GM23338 (cell line): ENCODE measurements around the gene ADGRL1. TPM values are rescaled to one million over a fixed set of nuclear protein-coding genes. Genes with fewer than 3 reads are reported as not detected.

Source experiments
- ATAC-seq: fragments of 200-7000 bp; cut with Tn5 transposase; 3 replicates; pipeline ENCODE4 v1.9.1; 2020
- DNase-seq: peaks from one replicate; pipeline ENCODE4 v3.0.0-alpha.2; 2015; ENCODE audit warnings: low spot score
- H2AFZ ChIP-seq: fragments of 200-600 bp; sonication (generic); 2 replicates; pipeline ENCODE4 v1.8.0; 2016; ENCODE audit warnings: antibody characterized with exemption, mild to moderate bottlenecking, moderate library complexity
- H3F3A ChIP-seq: fragments of 200-600 bp; sonication (generic); replicated peaks from 2 replicates; pipeline ENCODE4 v1.8.0; 2017; ENCODE audit warnings: antibody characterized with exemption, mixed run types, low read depth
- H3K27ac ChIP-seq: fragments of 200-600 bp; sonication (generic); 2 replicates; pipeline ENCODE4 v1.6.1; 2016; ENCODE audit warnings: low read depth
- H3K27me3 ChIP-seq: fragments of 200-600 bp; sonication (generic); 2 replicates; pipeline ENCODE4 v1.8.0; 2016; ENCODE audit warnings: mild to moderate bottlenecking, mixed run types, moderate library complexity; ENCODE audit not compliant: insufficient read depth
- H3K36me3 ChIP-seq: fragments of 200-600 bp; sonication (generic); 2 replicates; pipeline ENCODE4 v1.8.0; 2016; ENCODE audit warnings: mild to moderate bottlenecking; ENCODE audit not compliant: insufficient read depth
- H3K4me1 ChIP-seq: fragments of 200-600 bp; sonication (generic); 2 replicates; pipeline ENCODE4 v1.8.0; 2016; ENCODE audit warnings: mild to moderate bottlenecking, moderate library complexity; ENCODE audit not compliant: insufficient read depth
- H3K4me2 ChIP-seq: fragments of 200-600 bp; sonication (generic); 2 replicates; pipeline ENCODE4 v1.7.1; 2017; ENCODE audit warnings: mixed run types
- H3K4me3 ChIP-seq: fragments of 200-600 bp; sonication (generic); 2 replicates; pipeline ENCODE4 v1.6.1; 2016; ENCODE audit warnings: mixed run types
- H3K79me2 ChIP-seq: fragments of 200-600 bp; sonication (generic); replicated peaks from 2 replicates; pipeline ENCODE4 v1.8.0; 2017; ENCODE audit warnings: mild to moderate bottlenecking; ENCODE audit not compliant: insufficient read depth
- H3K9me2 ChIP-seq: fragments of 200-600 bp; sonication (generic); 2 replicates; pipeline ENCODE4 v1.8.0; 2017; ENCODE audit not compliant: insufficient read depth
- H4K20me1 ChIP-seq: fragments of 200-600 bp; sonication (generic); replicated peaks from 2 replicates; pipeline ENCODE4 v1.8.0; 2017; ENCODE audit warnings: mild to moderate bottlenecking; ENCODE audit not compliant: insufficient read depth
- H3K27ac Mint-ChIP-seq: 2 replicates; pipeline ENCODE4 v1.8.0; 2020; ENCODE audit warnings: inconsistent platforms, mild to moderate bottlenecking, moderate library complexity, mixed read lengths
- H3K27me3 Mint-ChIP-seq: 3 replicates; pipeline ENCODE4 v1.8.0; 2022; ENCODE audit warnings: low read depth, mild to moderate bottlenecking, moderate library complexity, mixed read lengths, inconsistent platforms; ENCODE audit not compliant: insufficient read depth, poor library complexity
- H3K36me3 Mint-ChIP-seq: 3 replicates; pipeline ENCODE4 v1.8.0; 2021; ENCODE audit warnings: low read depth, mild to moderate bottlenecking, inconsistent platforms, moderate library complexity, mixed read lengths
- H3K4me1 Mint-ChIP-seq: 3 replicates; pipeline ENCODE4 v1.8.0; 2020; ENCODE audit warnings: mild to moderate bottlenecking, inconsistent platforms, mixed read lengths
- H3K4me3 Mint-ChIP-seq: 3 replicates; pipeline ENCODE4 v1.8.0; 2021; ENCODE audit warnings: moderate library complexity, mild to moderate bottlenecking, inconsistent platforms, mixed read lengths
- H3K9me3 Mint-ChIP-seq: 3 replicates; pipeline ENCODE4 v1.8.0; 2020; ENCODE audit warnings: moderate library complexity, mild to moderate bottlenecking, inconsistent platforms, mixed read lengths
- CREB1 ChIP-seq: fragments of 250-450 bp; sonication (Bioruptor Pico); IDR thresholded peaks from 2 replicates; pipeline ENCODE4 v1.5.0; 2020; ENCODE audit warnings: low read depth, mild to moderate bottlenecking, moderate library complexity
- EZH2 ChIP-seq: fragments of 200-600 bp; sonication (generic); IDR thresholded peaks from one replicate; pipeline ENCODE4 v1.8.0; 2017; ENCODE audit warnings: antibody characterized with exemption, mild to moderate bottlenecking, low read depth; ENCODE audit not compliant: unreplicated experiment
- EZH2phosphoT487 ChIP-seq: fragments of 200-600 bp; sonication (generic); IDR thresholded peaks from one replicate; pipeline ENCODE4 v1.8.1; 2018; ENCODE audit warnings: antibody characterized with exemption; ENCODE audit not compliant: unreplicated experiment
- JUNB ChIP-seq: IDR thresholded peaks from one replicate; pipeline ENCODE4 v1.6.1; 2016; ENCODE audit warnings: antibody characterized with exemption; ENCODE audit not compliant: unreplicated experiment
- NANOG ChIP-seq: IDR thresholded peaks from 2 replicates; pipeline ENCODE4 v1.6.1; 2016; ENCODE audit warnings: antibody characterized with exemption, borderline replicate concordance
- POLR2AphosphoS5 ChIP-seq: IDR thresholded peaks from 2 replicates; pipeline ENCODE4 v1.6.1; 2016; ENCODE audit warnings: antibody characterized with exemption, low read depth
- STAT1 ChIP-seq: IDR thresholded peaks from one replicate; pipeline ENCODE4 v1.6.1; 2016; ENCODE audit warnings: antibody characterized with exemption; ENCODE audit not compliant: unreplicated experiment
- ZNF114 ChIP-seq: fragments of 250-450 bp; sonication (Bioruptor Pico); IDR thresholded peaks from 2 replicates; pipeline ENCODE4 v1.5.0; 2020; ENCODE audit warnings: mild to moderate bottlenecking, moderate library complexity
- ZNF331 ChIP-seq: fragments of 250-450 bp; sonication (Bioruptor Pico); IDR thresholded peaks from 2 replicates; pipeline ENCODE4 v1.5.0; 2020; ENCODE audit warnings: low read depth, mild to moderate bottlenecking, moderate library complexity
- polyA plus RNA-seq: library from polyadenylated mRNA; unstranded; fragments of >200 nt; fragmentation: Nextera tagmentation; extraction: Ambion mirVana; gene quantifications from 2 replicates; pipeline ENCODE4 v1.2.1, GENCODE V29; 2016
- total RNA-seq: library from RNA; depleted of rRNA; stranded (reverse); fragments of >200 nt; shearing (Covaris generic); gene quantifications from 2 replicates; pipeline ENCODE4 v1.2.3, GENCODE V29; 2014
- TF ChIP-seq, protein P1 (sequence below): IDR thresholded peaks from one replicate; pipeline ENCODE4 v1.6.1; 2018; ENCODE audit warnings: antibody characterized with exemption; ENCODE audit not compliant: unreplicated experiment
- TF ChIP-seq, protein P2 (sequence below): fragments of 250-450 bp; sonication (Bioruptor Pico); IDR thresholded peaks from 2 replicates; pipeline ENCODE4 v1.5.0; 2020; ENCODE audit warnings: mild to moderate bottlenecking, moderate library complexity
- TF ChIP-seq, protein P3 (sequence below), 2 experiments: fragments of 200-600 bp in 1 of 2; sonication (generic) in 1 of 2; conservative IDR thresholded peaks; 2 replicates each; pipeline versions ENCODE4 v1.5.1 to v1.6.1; 2016 to 2017; ENCODE audit warnings: antibody characterized with exemption in 2 of 2, low read depth in 2 of 2, mild to moderate bottlenecking in 2 of 2, moderate library complexity in 1 of 2

Gene ADGRL1
- total and polyA plus RNA-seq, 2 experiments from 2014 or later = 20.6 to 100 TPM

DNA sequence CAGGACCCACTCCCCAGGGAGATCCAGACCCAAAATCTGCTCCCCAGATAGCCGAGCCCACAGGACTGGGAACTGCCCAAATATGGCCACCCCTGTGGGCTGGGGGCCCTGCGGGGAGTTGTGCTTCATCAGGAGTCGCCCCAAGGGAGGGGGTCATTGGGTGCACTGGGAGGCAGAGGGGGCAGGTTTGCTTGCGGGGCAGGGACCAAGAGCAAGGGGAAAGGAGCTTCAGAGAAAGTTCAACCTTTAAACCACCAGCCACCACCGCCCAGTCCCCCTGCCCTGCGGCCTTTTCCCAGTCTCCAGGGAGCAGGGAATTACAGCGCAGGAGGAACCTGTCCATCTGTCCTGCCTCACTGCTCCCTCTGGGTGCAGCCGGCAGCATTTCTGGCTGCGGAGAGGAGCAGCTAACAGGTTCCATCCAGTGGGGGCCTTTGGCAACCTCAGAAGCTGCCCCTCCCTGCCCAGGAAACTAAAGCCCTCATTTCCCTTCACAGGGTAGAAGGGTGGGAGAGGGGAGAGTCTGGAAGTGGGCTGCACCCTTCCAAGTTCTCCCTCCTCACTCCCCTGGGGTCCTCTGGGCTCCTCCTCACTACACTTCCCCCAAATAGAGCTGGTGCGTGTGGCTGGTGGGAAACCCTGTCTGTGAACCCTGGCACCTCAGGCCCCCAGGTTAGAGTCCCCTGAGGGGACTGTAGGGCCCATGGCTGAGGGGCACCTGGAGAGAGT lies 55.8 kb downstream of the ADGRL1 start:
- Histone ChIP-seq H4K20me1 (peaks cover 6% of the 10 kb centered on the region), H3K27ac (peak overlapping the region; percentile 86; the same call in 1 of the 2 replicates), H3K4me2 (no peak overlapping the region), H3K4me3 (no peak overlapping the region), H3K79me2 (no peaks in the 10 kb centered on the region), H3K9me2 (no peaks in the 10 kb centered on the region), H3F3A (peaks cover 16% of the 10 kb centered on the region; the same call in 1 of the 2 replicates), H3K4me1 (peaks cover 26% of the 10 kb centered on the region; the same call in 1 of the 2 replicates), H3K27me3 (no peaks in the 10 kb centered on the region), H3K36me3 (peaks cover 6% of the 10 kb centered on the region; the same call in 1 of the 2 replicates), H2AFZ (no peak overlapping the region)
- Mint-ChIP-seq H3K9me3 (peaks cover 3% of the 10 kb centered on the region; the same call in 1 of the 3 replicates), H3K4me1 (peaks cover 34% of the 10 kb centered on the region), H3K27ac (no peak overlapping the region), H3K27me3 (peaks cover 24% of the 10 kb centered on the region), H3K36me3 (peaks cover 28% of the 10 kb centered on the region), H3K4me3 (no peak overlapping the region)
- ATAC-seq = peak; percentile 22
- TF ChIP-seq EZH2phosphoT487 = no peak
- no peak for TF ChIP-seq ZNF331 (CRISPR knock-in tag)
- TF ChIP-seq, protein P1, sequence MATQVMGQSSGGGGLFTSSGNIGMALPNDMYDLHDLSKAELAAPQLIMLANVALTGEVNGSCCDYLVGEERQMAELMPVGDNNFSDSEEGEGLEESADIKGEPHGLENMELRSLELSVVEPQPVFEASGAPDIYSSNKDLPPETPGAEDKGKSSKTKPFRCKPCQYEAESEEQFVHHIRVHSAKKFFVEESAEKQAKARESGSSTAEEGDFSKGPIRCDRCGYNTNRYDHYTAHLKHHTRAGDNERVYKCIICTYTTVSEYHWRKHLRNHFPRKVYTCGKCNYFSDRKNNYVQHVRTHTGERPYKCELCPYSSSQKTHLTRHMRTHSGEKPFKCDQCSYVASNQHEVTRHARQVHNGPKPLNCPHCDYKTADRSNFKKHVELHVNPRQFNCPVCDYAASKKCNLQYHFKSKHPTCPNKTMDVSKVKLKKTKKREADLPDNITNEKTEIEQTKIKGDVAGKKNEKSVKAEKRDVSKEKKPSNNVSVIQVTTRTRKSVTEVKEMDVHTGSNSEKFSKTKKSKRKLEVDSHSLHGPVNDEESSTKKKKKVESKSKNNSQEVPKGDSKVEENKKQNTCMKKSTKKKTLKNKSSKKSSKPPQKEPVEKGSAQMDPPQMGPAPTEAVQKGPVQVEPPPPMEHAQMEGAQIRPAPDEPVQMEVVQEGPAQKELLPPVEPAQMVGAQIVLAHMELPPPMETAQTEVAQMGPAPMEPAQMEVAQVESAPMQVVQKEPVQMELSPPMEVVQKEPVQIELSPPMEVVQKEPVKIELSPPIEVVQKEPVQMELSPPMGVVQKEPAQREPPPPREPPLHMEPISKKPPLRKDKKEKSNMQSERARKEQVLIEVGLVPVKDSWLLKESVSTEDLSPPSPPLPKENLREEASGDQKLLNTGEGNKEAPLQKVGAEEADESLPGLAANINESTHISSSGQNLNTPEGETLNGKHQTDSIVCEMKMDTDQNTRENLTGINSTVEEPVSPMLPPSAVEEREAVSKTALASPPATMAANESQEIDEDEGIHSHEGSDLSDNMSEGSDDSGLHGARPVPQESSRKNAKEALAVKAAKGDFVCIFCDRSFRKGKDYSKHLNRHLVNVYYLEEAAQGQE = no peak
- no peak for TF ChIP-seq CREB1 (CRISPR knock-in tag)
- no peak for TF ChIP-seq POLR2AphosphoS5
- no peak for TF ChIP-seq JUNB
- TF ChIP-seq STAT1 = no peak
- TF ChIP-seq, protein P2, sequence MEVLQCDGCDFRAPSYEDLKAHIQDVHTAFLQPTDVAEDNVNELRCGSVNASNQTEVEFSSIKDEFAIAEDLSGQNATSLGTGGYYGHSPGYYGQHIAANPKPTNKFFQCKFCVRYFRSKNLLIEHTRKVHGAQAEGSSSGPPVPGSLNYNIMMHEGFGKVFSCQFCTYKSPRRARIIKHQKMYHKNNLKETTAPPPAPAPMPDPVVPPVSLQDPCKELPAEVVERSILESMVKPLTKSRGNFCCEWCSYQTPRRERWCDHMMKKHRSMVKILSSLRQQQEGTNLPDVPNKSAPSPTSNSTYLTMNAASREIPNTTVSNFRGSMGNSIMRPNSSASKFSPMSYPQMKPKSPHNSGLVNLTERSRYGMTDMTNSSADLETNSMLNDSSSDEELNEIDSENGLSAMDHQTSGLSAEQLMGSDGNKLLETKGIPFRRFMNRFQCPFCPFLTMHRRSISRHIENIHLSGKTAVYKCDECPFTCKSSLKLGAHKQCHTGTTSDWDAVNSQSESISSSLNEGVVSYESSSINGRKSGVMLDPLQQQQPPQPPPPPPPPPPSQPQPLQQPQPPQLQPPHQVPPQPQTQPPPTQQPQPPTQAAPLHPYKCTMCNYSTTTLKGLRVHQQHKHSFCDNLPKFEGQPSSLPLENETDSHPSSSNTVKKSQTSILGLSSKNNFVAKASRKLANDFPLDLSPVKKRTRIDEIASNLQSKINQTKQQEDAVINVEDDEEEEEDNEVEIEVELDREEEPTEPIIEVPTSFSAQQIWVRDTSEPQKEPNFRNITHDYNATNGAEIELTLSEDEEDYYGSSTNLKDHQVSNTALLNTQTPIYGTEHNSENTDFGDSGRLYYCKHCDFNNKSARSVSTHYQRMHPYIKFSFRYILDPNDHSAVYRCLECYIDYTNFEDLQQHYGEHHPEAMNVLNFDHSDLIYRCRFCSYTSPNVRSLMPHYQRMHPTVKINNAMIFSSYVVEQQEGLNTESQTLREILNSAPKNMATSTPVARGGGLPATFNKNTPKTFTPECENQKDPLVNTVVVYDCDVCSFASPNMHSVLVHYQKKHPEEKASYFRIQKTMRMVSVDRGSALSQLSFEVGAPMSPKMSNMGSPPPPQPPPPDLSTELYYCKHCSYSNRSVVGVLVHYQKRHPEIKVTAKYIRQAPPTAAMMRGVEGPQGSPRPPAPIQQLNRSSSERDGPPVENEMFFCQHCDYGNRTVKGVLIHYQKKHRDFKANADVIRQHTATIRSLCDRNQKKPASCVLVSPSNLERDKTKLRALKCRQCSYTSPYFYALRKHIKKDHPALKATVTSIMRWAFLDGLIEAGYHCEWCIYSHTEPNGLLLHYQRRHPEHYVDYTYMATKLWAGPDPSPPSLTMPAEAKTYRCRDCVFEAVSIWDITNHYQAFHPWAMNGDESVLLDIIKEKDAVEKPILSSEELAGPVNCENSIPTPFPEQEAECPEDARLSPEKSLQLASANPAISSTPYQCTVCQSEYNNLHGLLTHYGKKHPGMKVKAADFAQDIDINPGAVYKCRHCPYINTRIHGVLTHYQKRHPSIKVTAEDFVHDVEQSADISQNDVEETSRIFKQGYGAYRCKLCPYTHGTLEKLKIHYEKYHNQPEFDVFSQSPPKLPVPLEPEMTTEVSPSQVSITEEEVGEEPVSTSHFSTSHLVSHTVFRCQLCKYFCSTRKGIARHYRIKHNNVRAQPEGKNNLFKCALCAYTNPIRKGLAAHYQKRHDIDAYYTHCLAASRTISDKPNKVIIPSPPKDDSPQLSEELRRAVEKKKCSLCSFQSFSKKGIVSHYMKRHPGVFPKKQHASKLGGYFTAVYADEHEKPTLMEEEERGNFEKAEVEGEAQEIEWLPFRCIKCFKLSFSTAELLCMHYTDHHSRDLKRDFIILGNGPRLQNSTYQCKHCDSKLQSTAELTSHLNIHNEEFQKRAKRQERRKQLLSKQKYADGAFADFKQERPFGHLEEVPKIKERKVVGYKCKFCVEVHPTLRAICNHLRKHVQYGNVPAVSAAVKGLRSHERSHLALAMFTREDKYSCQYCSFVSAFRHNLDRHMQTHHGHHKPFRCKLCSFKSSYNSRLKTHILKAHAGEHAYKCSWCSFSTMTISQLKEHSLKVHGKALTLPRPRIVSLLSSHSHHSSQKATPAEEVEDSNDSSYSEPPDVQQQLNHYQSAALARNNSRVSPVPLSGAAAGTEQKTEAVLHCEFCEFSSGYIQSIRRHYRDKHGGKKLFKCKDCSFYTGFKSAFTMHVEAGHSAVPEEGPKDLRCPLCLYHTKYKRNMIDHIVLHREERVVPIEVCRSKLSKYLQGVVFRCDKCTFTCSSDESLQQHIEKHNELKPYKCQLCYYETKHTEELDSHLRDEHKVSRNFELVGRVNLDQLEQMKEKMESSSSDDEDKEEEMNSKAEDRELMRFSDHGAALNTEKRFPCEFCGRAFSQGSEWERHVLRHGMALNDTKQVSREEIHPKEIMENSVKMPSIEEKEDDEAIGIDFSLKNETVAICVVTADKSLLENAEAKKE = no peak
- TF ChIP-seq, protein P3, sequence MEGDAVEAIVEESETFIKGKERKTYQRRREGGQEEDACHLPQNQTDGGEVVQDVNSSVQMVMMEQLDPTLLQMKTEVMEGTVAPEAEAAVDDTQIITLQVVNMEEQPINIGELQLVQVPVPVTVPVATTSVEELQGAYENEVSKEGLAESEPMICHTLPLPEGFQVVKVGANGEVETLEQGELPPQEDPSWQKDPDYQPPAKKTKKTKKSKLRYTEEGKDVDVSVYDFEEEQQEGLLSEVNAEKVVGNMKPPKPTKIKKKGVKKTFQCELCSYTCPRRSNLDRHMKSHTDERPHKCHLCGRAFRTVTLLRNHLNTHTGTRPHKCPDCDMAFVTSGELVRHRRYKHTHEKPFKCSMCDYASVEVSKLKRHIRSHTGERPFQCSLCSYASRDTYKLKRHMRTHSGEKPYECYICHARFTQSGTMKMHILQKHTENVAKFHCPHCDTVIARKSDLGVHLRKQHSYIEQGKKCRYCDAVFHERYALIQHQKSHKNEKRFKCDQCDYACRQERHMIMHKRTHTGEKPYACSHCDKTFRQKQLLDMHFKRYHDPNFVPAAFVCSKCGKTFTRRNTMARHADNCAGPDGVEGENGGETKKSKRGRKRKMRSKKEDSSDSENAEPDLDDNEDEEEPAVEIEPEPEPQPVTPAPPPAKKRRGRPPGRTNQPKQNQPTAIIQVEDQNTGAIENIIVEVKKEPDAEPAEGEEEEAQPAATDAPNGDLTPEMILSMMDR (conservative IDR thresholded peaks at IDR 0.05; ENCODE audit: low read depth in 2 of 2) = no peak
- TF ChIP-seq ZNF114 (CRISPR knock-in tag) = no peak
- TF ChIP-seq EZH2 = no peak
- no peak for TF ChIP-seq NANOG
- peak; percentile 45 for DNase-seq
